GM13976 (cell line): ENCODE measurements around the gene SP4.

Experiments
- DNase-seq: peaks from one replicate; pipeline ENCODE4 v3.0.0; 2012; ENCODE audit warnings: low spot score
- CTCF ChIP-seq: IDR thresholded peaks from 2 replicates; pipeline ENCODE4 v1.5.1; 2012; ENCODE audit warnings: borderline replicate concordance, mild to moderate bottlenecking; ENCODE audit not compliant: insufficient read depth; ENCODE audit errors: extremely low read depth, missing control alignments, control extremely low read depth
- in situ Hi-C: fragments of 300-500 bp; cut with MboI; formaldehyde crosslinking; loops from one replicate; pipeline ENCODE4 v1.12.0; 2022; ENCODE audit warnings: low sequenced_read_pairs, mixed read lengths, inconsistent platforms; ENCODE audit not compliant: unreplicated experiment

SP4 gene

GRCh38 chr7:21544715-21545114 is 116.8 kb downstream of the SP4 start:
- in situ Hi-C loops: no loop called here
- no peak for TF ChIP-seq CTCF
- DNase-seq: no peak

- in situ Hi-C loops: no loop called here
- no peak for DNase-seq
- no peak for TF ChIP-seq CTCF
Observed at GRCh38 chr7:21547501-21547900, 119.6 kb downstream of the SP4 start.

- in situ Hi-C loops: no loop called here
- no peak for TF ChIP-seq CTCF
- no peak for DNase-seq
Observed at GRCh38 chr7:21548491-21548890, 120.6 kb downstream of the SP4 start.

GRCh38 chr7:21550076-21550475 is 122.2 kb downstream of the SP4 start:
- no peak for DNase-seq
- no peak for TF ChIP-seq CTCF
- in situ Hi-C loops: no loop called here

- no peak for DNase-seq
- TF ChIP-seq CTCF: no peak
- in situ Hi-C loops: no loop called here
Observed at GRCh38 chr7:21550821-21551531, 123.1 kb downstream of the SP4 start.

- TF ChIP-seq CTCF: no peak
- DNase-seq: no peak
- in situ Hi-C loops: no loop called here
Observed at GRCh38 chr7:21562385-21562784, 134.5 kb downstream of the SP4 start.
